Activated CD8-positive, alpha-beta memory T cell treated with anti-CD3 and anti-CD28 coated beads for 1 hour (primary cell): ENCODE results near the gene THNSL1.
"Not testable (repeated sequence)": the region's sequence is repeated elsewhere in the genome, so short reads cannot be mapped to it uniquely, and the experiment has no call there.

Experiments
- DNase-seq, 2 donors: peaks; one replicate each; pipeline ENCODE4 v3.0.0-alpha.2; 2020; ENCODE audit warnings: low read depth in 1 of 2; ENCODE audit errors: extremely low read depth in 1 of 2

THNSL1 gene

DNA sequence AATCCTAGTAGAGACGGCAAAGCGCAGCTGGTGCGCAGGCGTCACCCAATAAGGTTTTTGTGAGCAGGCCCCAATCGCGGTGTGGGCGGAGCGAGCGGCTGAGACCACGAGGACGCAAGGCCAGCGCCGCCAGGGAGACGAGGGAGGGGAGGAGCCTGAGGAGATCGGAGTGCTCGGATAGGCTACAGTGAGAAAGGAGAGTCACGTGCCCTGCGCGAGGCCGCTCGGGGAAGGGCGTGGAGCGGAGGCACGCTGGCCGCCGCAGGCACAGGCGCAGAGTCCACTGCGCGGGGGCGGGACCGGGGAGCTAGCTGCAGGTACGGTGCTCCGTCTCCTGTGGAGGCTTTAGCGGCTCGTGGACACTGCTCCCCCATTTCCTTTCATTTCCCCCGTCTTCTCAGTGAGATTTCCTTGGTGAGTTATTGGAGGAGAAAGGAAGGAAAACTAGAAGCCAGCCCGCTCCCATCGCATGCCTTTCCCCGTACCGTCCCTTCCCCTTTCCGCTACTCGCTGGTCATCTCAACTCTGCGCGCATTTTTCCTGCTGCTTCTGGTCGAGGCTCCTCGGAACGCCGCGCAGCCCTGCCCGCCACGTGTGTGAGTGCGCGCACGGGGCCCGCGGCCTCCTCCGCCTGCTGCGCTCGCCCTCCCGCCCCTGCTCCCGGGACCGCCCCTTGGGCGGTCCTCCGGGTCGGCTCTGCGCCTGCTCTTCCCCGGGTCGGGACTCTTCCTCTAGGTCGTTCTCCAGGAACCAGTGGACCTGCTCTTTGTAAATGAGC lies at the start of gene THNSL1:
Gene THNSL1 (plus strand): TSS at position 237 of the 778 bp plus-strand sequence. CDS start 6,612 bp downstream, outside the sequence.
- peak; percentile 94 to 95 for DNase-seq

GRCh38 chr10:24966962-24967481 lies 49.4 kb upstream of the THNSL1 start:
- DNase-seq = no peak

- DNase-seq = no peak
These were observed 48.1 kb upstream of the THNSL1 start for GRCh38 chr10:24968349-24968748.

DNA sequence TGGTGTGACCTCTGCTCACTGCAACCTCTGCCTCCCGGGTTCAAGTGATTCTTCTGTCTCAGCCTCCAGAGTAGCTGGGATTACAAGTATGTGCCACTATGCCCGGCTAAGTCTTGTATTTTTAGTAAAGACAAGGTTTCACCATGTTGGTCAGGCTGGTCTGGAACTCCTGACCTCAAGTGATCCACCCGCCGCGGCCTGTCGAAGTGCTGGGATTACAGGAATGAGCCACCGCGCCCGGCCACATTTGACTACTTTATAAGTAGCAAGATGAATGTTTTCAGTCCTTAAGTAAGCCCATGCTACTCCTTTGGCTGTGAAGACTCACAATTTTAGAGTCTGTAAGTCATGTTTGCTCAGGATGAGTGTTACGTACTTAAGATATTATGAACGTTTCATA lies 47.5 kb upstream of the THNSL1 start:
- not testable (repeated sequence) for DNase-seq

- DNase-seq = no peak
These were observed 46.6 kb upstream of the THNSL1 start for GRCh38 chr10:24969841-24970281.

GRCh38 chr10:24971374-24971773 lies 45.0 kb upstream of the THNSL1 start:
- DNase-seq = no peak

- no peak for DNase-seq
These were observed 43.2 kb upstream of the THNSL1 start for GRCh38 chr10:24973163-24973562.

DNA sequence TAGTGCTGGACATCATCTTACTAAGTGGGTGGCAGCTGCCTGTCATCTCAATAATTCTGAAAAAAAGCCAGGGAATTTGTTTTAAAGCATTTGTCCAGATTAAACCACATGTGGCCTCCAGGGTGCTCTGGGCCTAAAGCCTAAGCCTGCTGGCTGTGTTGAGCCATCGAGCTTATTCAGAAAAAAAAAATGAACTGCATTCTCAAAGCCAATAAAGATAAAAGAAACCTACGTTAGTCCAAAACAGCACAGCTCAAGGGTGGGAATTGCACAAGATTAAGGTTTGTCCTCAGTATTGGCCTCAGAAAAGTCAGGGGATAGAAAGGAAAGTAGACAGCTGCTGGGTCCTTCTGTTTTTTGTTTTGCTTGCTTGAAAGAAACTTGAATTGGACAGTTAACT lies 41.4 kb upstream of the THNSL1 start:
- DNase-seq = no peak

- DNase-seq = no peak
These were observed 36.7 kb upstream of the THNSL1 start for GRCh38 chr10:24979685-24980084.

DNA sequence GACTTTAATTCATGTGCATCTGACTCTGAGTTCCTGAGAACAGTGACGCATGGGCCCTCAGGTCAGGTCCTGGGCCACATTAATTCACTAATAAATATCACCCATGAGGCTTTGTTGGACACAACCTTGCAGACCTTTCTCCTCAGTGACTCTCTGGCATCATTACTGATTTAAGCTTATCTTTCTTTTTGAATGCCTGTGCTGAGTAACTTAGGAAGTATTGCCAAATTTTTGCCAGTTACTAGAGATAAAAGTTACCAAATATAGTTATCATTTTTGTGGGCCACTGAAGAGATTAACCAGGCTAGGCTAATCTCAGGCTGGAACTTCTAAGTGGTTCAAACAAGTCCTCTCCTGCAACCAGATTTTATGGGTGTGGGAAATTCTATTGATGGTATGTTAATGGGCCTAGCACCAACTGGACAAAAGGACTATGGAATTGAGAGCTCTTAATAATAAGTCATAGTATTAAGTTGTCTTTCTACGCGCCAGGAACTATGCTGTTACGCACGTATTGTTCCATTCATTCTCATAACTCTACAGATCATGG lies 35.2 kb upstream of the THNSL1 start:
- DNase-seq = no peak

GRCh38 chr10:24982319-24983112 lies 33.9 kb upstream of the THNSL1 start:
- no peak for DNase-seq

GRCh38 chr10:24983130-24983529 lies 33.3 kb upstream of the THNSL1 start:
- DNase-seq = no peak

- no peak for DNase-seq
These were observed 32.5 kb upstream of the THNSL1 start for GRCh38 chr10:24983946-24984345.

GRCh38 chr10:24984906-24985305 lies 31.5 kb upstream of the THNSL1 start:
- DNase-seq = no peak

DNA sequence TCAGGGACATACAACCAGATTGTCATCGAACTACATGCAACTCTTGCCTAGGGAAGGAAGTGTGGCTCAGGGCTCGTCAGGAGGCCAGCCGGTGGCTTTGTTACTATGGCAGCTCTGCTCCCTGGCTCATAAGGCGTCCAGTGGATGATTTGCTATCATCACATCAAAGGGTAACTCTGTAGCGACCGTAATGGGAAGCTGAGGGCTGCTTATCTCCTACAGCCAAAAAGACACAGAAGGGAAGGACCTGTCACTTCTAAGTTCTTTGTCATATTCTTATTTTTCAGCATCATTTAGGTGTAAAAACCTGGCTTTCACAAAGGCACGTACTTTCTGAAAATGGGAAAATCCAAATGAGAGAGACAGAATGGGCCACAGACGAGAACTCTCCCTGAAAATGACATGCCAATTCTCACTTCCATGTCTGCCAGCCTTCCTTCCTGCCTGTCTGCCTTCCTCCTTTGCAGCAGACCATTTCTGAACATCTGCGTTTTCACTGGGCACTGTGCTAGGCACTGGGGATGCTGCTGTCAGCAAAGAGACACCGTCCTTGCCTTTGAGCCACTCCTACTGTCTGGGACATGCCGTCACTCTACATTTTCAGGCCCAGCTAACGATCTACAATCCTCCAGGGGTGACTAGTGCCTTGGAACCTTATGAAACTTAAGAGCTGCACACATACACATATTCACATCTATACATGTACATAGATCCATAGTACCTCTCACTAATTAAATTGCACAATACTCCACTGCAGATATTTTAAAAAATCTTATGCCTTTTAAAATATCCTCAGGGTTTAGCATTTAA lies 27.4 kb upstream of the THNSL1 start:
- no peak for DNase-seq

DNA sequence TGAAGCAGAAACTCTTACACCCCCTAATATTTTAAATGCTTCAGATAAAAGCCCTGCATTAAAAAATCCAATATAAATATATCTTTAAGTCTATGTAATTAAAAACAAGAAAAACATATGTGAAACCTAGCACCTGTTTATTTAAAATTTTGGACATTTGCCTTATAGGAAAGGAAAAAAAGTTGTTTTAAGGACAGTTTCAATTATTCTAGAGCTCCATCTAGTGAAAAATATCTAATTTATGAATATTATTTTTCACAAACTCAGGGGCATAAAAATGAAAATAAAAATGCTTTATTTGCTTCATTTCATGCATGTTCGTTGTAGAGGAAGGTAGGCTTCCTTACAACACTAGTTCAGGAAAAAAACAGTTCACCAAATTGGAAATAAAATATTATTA lies 26.5 kb upstream of the THNSL1 start:
- no peak for DNase-seq

DNA sequence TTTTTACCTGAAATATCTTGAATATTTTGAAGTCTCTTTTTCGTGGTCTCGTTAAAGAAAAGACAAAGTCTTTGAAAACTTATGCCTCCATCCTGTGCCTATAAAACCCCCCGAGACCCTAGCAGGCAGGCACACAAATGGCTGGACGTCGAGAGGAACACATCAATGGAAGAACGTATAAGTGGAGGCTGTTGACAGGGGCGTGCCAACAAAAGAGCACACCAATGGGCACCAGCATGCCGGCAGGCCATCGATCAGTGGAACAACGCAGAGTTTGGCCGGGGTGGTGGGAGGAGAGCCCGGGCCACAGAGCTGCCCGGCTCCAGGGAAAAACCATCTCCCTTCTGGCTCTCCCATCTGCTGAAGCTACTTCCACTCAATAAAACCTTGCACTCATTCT lies 25.1 kb upstream of the THNSL1 start:
- no peak for DNase-seq

GRCh38 chr10:24992512-24993133 lies 23.8 kb upstream of the THNSL1 start:
- DNase-seq = no peak

DNA sequence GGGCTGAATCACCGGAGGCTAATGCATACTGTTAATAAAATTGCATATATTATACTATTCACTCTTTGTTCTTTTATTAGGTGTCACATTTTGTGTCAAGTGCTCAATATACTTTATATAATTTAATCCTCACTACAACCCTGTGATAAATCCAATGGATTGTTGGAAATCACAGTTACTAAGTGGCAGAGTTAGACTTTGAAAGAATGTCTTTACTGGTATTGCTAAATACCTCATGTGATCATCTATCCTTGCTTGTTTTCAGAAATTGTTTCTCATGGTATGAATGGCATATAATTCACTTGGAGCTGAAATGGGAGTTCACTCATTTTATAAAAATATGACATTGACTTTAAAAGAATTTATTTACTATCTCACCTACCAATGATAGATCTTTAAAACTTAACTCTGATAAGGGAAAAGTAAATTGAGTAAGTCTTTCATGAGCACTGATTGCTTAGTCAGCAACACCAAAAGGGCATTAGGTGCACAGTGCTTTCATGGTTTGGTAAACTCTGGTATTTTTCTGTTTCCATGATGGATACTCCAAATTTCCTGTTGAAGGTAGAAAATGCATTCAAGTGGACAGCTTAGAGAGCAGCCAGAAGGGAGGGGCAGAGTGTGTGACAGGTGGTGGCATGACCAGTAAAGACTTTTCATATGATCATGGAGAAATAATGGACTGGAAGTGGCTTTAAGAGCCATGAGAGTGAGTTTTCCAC lies 23.0 kb upstream of the THNSL1 start:
- no peak for DNase-seq

DNA sequence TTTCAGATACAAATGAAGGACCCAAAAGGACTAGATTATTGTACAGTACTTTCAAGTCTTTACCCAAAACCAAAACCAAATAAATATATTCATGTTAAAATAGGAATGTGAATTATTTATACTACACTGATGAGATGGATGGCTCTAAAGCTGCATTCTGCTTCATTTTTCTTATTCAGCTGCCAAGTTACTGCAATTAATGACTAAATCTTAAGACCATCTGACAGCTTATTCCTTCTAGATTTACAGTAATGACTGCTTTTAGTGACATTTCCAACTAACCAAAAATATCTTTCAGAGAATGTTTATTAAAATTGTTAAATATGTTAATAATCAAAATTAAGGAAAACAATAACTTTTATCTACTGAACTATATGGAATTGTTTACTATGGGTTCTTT lies 21.3 kb upstream of the THNSL1 start:
- DNase-seq = no peak
